ENCODE measurements around the gene ADARB2.
A peak's percentile ranks its signal among the peaks of the same experiment; 100 is the strongest.
"Not testable (repeated sequence)": the region's sequence is repeated elsewhere in the genome, so short reads cannot be mapped to it uniquely, and the experiment has no call there.

The ADARB2 gene

DNA sequence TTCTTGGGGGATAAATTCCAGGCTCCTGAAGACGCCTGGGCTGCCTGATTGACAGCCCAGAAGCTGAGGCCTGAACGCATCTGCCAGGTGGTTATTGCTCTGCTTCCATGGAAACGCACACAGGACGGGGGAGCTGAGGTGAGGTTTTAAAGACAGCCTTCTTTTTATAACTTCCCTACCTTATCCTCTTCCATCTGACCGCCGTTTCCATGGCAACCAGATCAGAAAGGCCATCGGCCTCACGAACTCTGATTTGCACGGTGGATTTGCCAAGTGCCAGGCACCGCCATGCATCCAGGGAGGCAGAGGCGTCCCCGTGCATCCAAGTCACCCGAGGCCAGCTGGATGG lies 260.9 kb downstream of the ADARB2 start:
- DNase-seq = no peak

DNA sequence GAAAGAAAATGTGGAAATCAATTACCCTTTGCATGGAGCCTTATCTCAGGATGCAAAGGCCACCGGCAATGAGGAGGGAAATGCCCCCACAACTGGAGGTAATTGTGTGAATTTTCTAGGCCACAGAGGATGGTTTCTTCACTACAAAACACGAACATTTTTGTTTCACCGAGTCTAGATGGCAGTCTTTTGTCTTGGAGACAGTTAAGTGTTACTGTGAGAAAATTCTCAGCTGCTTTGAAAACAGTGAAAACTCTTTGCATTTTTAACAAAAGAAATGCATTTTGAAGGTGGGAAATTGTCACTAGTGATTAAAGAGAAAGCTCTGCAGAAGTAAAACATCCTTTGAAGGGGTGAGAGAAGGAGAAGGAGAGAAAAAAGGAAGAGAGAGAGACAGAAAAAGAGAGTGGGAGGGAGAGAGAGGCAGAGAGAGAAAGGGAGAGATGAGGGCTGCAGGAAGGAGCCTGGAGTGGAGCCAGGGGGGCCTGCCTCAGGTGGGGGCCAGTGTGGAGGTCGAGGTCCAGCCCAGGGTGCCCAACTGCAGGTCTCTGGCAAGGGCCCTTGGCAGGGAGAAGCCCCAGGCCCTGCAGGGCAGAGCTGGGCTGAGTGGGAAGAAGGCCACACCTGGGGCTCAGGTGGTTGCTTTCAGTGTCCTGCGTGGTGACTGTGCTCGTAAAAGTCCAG lies 261.4 kb downstream of the ADARB2 start:
- no peak for DNase-seq

DNA sequence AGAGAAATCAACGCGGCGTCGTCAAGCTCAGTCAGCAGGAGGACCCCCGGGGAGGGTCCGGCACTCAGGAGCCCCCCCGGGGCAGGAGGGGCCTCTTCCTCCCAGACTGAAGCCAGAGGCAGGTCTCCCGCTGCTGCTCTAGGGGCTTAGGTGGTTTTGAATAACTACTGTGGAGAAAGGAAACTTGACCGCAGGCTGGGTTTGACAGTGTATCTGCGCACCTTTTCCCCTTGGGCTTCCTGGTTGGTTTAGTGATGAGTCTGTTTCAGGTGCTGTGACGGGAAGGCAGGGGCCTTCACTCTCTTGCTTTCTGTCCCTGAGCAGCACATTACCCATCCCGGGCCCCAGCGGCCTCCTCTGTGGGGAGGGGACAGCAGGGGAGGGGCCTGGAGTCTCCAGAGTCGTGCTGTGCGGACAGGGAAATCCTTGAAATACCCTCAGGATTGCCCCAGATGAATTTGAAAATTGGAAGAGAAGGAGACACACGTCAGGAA lies 262.2 kb downstream of the ADARB2 start:
- DNase-seq = no peak

DNA sequence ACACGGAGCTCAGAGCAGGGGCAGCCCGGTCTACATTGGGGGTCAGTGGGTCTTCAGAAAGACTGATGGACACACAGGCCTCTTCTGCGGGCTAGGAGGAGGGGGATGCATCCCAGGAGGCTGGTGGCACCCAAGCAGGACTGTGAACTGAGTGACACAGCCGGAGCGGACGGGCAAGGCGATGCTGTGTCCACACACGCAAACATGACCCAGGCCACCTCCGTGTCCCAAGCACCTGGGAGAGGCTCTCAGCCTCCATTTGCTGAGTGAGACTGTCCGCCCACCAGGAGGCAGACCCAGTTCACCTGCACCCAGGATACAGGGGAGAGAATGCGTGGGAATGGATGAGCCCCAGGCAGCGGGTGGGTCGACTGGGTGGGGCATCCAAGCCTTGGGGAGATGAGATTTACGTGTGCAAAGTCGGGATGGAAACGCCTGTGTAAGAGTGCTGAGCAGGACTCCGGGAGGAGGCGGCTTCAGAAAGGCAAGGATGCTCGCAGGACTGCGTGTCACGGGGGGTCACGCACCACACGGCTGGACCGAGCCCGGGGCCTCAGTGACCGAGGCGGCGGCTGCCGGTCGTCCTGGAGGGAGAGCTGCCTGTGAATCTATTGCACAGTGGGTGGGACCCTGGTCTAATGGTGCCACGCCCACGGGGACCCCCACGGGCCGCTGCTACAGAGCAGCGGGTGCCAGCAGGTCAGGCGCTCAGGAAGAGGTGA lies 262.8 kb downstream of the ADARB2 start:
- no peak for DNase-seq

DNA sequence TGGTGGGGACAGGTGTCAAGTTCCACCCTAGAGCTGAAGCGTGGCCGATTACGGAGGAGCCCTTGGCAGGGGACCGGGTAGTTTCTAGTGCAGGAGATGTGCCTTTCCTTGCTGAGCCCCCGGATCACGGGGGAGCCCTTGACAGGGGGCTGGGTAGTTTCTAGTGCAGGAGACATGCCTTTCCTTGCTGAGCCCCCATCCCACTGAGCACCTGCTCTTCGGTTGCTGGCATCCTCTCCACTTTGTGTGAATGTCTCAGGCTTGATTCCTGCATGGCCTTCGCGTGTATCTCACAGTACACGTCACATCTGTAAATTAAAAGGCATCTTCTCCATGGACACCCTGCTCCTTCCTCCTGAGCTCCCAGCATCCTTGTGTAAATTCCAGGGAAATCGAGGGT lies 263.5 kb downstream of the ADARB2 start:
- DNase-seq = no peak

DNA sequence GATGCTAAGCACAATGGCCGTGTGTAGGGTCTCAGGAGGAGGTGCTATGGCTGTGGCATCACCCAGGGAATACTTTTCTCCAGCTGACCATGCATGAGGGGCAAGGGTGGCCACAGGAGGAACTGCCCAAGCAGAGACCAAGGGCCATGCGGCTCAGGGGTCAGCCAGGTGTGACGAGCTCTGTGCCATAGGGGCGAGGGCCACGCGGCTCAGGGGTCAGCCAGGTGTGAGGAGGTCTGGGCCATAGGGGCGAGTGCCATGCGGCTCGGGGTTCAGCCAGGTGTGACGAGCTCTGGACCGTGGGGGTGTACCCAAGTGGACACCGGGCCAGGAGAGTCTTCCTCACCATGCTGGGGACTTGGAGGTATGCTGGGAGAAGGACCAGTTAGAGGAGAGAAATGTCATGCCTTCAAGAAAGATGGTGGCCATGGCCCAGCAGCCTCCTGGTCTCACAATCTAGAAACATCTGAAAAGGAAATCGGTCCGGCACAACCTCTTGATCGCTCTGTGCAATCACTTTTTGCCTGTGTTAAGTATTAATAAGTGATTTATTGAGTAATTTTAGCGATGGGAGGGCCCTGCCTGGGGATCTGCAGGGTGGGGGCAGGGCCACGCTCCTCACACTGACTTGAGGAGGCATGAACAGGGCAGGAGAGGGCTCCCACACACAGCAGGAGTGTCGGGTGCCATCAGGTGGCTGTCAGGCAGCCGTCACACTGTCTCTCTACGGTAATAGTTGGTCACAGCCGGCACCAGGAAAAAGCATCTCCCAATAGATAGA lies 265.0 kb downstream of the ADARB2 start:
- DNase-seq = no peak

DNA sequence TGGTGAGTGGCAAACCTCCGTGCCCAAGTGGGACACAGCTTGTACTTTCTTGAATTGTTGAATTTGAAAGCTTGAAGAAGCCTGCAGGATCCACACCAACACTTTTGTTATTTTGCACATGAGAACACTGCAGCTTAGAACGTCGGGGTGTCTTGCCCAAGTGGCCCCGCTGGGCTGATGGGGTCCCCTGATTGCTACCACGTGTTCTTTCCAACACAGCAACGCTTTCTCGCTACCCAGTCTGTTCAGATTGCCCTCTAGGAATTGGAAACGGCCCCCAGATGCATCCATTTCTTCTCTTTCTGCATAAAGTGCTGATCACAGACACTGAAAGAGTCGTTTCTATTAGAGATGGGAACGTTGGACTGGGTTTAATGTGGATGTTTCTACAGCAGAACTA lies 268.5 kb downstream of the ADARB2 start:
- no peak for DNase-seq

DNA sequence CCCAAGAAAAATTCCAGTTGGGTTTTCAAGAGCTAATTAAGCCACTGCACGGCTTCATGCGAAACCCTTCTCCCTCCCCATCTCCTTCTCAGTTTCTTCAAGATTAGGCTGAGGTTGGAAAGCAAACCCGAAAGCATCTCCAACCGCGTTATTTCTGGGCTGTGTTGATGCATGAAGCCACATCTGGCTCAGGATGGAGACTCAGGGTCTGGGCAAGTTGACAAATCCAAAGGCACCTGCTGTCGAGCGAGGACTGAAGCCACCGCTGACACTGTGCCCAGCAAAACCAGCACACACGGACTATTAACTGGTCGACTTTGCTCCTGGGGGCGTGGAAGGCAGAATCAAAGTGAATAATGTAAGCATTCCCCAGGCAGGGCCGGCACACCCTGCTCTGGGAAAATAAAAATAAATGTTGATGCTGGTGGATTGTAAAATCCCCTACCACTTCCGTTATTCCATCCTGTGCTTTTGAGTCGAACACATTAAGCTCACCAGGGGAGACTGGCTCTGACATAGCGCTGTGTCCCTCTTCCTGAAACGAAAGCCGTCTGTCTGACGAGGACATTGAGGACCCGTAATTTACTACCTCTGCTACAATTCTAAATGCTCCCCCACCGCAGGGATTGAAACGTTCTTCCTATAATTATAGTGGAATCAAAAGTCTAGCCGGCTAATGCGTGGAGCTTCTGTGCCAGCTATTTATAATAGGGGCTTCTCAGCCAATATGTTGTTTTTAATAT lies 269.8 kb downstream of the ADARB2 start:
- no peak for DNase-seq

DNA sequence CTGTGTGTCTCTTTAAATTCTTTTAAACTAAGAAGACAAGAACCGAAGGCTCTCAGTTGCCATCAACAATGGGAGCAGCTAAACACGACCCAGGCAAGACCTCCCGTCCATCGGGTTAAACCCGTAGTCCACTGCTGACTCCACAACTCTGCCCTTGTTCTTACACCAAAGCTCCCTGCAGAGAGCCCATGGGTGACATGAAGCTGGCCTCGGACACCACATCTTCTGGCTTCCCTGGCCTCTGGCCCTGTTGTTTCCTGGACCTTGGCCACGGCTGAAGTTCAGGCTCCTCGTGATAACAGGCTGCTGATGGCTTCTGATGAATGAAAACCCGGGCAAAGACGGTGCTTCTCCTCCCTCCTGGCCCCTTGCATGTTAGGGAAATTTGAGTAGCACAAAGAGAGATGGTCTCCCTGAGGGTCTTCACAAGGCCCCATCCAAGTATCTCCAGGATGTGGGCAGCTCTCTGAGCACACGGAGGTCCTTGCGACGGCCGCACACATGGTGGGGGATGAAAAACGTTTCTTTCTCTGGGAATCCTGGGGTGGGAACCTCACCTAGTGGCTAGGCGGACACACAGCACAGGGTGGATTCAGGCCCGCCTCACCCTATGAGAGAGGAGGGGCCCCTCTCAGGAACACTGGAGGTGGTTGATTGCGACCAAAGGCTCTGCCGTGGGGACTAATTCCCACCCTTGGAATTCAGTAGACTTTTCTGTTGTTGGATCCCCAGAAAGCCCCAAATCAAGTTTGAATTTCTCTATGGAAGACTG lies 271.1 kb downstream of the ADARB2 start:
- no peak for DNase-seq

DNA sequence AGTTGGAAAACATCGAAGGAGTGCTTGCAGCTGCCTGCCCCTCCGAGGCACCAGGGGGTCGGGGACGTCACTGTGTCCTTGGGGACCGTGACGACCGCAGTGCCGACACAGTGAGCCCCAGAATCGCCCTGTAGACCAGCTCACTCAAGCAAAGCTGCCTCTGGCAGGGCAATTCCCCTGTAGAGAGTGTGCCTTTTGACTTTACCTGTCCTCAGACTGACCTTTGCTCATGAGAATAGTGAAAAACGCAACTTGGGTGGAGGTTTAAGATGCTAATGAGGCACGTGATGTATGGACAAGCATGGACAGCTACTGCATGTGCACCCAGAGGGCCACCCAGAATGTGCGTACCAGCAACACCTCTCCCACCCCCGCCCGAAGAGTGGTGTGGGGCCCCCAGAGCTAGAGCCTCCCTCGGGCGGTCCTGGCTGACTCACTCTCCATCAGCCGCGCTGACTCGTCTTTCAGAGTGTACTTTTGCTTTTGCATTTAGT lies 271.9 kb downstream of the ADARB2 start:
- no peak for DNase-seq

DNA sequence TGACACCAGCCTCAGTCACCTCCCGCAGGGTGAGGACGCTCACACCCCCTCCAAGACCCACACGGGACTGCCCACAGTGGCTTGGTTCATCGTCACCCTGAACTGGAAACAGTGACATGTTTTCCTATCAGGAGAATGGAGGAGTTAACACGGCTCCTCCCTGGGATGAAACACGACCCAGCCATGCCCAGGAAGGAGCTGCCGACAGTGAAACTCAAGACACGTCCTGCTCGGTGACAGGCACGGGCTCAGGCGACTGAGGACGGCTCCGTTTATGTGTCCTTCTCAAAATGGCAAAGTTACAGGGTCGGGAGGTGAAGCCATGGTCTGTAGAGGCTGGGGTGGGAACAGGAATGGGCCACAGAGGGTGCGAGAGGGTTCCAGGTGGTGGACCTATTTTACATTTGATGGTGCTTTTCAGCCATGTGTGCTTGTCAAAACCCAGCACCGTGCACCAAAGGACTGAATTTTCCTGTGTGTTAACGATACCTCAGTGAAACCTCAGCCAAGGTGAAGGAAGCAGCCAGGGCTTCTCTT lies 272.4 kb downstream of the ADARB2 start:
- DNase-seq = no peak

DNA sequence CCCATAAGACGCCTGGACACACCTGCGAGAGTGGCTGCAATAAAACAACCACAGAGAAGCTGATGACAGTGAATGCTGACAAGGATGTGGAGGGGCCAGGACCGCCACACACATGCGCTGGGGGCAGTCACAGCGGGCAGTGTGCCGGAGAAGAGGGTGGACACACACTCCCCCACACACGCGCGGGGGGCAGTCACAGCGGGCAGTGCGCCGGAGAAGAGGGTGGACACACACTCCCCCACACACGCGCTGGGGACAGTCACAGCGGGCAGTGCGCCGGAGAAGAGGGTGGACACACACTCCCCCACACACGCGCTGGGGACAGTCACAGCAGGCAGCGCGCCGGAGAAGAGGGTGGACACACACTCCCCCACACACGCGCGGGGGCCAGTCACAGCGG lies 273.4 kb downstream of the ADARB2 start:
- not testable (repeated sequence) for DNase-seq

DNA sequence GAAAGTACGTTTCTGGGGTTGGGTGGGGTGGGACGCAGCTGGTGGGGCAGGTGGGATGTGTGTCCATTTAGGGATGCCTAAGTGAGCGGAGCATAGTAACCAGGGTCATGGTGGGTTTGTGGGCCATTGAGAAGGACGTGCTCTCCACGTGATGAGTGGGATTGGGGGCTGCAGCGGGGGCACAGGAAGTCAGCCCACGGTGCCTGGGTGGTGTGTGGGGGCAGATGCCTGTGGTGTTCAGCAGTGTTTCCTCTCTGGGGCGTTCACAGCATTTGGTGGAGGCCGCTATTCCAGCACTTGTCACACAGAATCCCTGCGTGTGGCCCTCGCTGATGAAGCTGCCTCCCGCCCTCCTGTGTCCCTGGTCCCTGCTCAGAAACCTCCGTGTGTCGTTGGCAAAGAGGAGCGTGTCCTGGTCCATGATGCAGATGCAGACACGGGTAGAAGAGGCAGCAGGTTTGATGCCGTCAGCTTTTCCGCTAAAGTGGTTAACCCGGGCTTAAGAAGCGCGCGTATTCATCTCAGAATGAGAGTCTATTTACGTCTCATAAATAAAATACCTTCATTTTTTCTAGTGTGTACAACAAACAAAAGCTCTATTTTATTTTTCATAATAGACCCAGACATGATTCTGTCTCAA lies 274.2 kb downstream of the ADARB2 start:
- no peak for DNase-seq

DNA sequence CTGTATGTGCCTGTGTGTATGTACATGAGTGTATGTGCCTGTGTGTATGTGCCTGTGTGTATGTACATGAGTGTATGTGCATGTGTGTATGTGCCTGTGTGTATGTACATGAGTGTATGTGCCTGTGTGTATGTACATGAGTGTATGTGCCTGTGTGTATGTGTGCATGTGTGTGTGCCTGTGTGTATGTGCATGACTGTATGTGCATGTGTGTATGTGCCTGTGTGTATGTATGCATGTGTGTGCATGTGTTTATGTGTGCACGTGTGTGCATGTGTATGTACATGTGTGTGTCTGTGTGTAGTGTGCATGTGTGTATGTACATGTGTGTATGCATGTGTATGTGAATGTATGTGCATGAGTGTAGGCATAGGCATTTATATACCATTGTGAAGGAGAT lies 274.8 kb downstream of the ADARB2 start:
- no peak for DNase-seq

DNA sequence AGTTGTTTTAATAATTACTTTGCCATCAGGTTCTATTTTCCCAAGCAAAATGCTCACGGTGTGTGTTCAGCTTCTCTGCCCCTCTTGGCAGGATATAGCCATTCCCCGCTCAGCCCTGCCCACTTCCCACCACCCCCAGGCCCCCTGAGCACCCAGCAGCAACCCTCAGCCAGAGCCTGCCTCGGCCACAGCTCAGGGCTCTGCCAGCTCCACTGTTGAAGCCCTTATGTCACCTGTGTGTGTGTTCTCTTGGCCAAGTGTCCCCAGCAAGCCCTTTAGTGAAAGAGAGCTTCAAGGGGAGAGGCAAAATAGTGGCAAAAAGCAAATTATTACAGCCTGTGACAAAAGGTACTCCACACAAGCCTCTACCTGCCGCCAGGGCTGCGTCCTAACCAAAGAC lies 275.3 kb downstream of the ADARB2 start:
- DNase-seq = no peak

DNA sequence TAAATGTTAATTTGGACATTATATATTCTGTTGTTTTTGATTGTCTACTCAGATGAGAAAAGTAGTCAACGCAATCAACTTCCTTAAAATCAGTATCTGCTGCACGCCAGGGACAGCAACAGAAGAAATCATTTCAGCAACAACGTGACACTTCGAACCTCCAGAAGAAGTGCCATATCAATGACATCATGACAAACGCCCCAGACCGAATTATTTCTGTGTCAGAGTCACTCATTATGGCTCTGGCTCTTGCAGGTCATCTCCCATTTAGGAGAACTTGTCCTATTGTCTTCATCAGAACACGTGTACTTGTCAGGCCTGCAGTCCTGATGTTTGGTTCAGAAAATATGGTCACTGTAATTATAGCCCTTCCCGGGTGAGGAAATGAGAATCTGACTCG lies 276.3 kb downstream of the ADARB2 start:
- DNase-seq = no peak

DNA sequence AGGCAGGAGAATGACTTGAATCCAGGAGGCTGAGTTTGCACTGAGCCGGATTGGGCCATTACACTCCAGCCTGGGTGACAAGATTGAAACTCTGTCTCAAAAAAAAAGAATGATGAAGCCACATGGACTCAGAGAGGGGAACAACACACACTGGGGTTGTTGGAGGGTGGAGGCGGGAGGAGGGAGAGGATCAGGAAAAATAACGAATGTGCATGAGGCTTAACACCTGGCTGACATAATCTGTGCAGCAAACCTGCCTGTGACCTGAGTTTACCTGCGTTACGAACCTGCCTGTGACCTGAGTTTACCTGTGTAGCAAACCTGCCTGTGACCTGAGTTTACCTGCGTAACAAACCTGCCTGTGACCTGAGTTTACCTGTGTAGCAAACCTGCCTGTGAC lies 277.7 kb downstream of the ADARB2 start:
- not testable (repeated sequence) for DNase-seq

DNA sequence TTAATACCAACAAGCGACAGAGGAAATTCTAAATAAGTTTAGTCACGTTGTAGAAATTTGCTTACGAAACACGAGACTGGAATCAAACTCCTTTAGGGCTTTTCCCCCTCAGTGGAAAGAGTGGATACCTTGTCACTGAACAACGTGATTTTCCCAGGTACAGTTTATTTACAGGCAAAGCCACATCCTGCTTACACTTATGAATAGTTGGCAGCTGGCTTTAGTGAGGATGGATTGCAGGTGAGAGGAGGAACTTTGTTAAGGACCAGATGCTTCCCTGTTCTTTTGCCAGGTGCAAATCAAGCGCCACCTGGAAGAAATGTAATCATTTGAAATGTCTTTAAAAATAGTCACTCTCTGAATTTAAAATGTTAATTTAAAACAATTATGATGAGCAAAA lies 282.4 kb downstream of the ADARB2 start:
- no peak for DNase-seq

DNA sequence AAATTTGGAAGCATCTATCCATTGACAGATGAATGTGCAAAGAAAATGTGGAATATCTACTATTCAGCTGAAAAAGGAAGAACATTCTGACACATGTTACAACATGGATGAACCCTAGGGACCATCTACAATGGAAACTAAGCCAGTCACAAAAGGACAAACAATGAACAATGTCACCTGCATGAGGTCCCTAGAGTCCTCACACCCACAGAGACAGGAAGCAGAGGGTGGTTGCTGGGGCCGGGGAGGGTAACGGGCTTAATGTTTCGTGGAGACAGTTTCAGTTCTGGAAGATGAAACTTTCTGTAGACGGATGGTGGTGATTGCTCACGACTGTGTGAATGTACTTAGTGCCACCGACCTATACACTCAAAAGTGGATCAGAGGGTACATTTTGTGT lies 282.9 kb downstream of the ADARB2 start:
- DNase-seq = peak in 1 of 2 experiments; percentile 9

DNA sequence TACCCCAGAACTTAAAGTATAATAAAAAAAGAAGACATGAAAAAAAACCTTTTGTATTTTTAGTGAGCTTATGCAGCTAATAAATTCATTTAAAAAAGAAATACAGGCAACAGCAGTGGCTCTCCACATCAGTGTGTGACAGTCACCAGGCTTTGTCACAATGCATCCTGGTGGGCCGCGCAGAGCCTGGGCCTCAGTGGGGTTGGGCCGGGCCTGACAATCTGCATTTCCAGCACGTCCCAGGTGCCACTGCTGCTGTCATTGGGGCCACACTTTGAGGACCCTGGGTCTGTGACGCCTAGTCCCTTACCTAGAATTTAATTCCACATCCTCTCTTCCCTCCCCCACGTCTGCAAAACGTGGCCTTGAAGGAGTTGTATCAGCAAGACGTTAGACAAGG lies 284.5 kb downstream of the ADARB2 start:
- no peak for DNase-seq

DNA sequence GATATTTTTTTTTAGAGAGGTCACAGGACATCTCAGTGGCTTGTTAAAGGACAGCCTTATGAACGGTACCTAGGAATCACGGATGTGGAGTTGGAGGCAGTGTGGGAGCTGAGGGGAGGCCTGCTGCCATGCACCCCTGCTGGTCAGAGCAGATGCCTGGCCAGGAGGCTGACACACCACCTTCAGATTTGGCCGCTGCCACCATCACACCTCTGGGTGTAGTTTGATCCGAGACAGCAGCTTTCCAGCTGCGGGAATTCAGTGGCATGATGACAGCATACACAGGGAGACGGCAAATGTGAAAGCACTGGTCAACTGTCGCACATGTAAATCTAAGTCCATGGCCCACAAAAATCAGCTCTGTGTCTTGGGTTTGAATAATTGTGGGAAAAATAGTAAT lies 285.4 kb downstream of the ADARB2 start:
- no peak for DNase-seq

All from activated CD4-positive, alpha-beta T cell treated with anti-CD3 and anti-CD28 coated beads, Interleukin-2, amount 50 U/mL, for 48 hours (primary cell).